Liver (tissue), 9 donors: ENCODE measurements around the gene CNTN1. TPM values are rescaled to one million over a fixed set of nuclear protein-coding genes. Genes with fewer than 3 reads are reported as not detected.

Experiments
- DNase-seq: peaks from one replicate; pipeline ENCODE4 v3.0.0-alpha.2; 2017; ENCODE audit warnings: low spot score
- H3K27ac ChIP-seq, 2 donors: one replicate each; pipeline ENCODE4 v1.7.0; 2013; ENCODE audit warnings: inconsistent platforms in 2 of 2, low read length in 2 of 2, control low read depth in 1 of 2, low read depth in 1 of 2, mild to moderate bottlenecking in 1 of 2
- H3K27me3 ChIP-seq, 4 donors: one replicate each; pipeline versions ENCODE4 v1.6.1 to v1.7.0; 2013; ENCODE audit warnings: low read length in 3 of 4, inconsistent platforms in 1 of 4, mild to moderate bottlenecking in 1 of 4, moderate library complexity in 1 of 4; ENCODE audit not compliant: control insufficient read depth in 4 of 4, insufficient read depth in 4 of 4
- H3K36me3 ChIP-seq, 4 donors: one replicate each; pipeline versions ENCODE4 v1.6.1 to v1.7.0; 2013; ENCODE audit warnings: low read length in 3 of 4, mild to moderate bottlenecking in 3 of 4, low read depth in 1 of 4, moderate library complexity in 1 of 4; ENCODE audit not compliant: control insufficient read depth in 4 of 4, insufficient read depth in 3 of 4
- H3K4me1 ChIP-seq, 4 donors: one replicate each; pipeline versions ENCODE4 v1.6.1 to v1.7.0; 2013; ENCODE audit warnings: low read length in 3 of 4, mild to moderate bottlenecking in 3 of 4, moderate library complexity in 1 of 4; ENCODE audit not compliant: control insufficient read depth in 4 of 4, insufficient read depth in 4 of 4
- H3K4me3 ChIP-seq, 3 donors: one replicate each; pipeline versions ENCODE4 v1.6.1 to v1.7.0; 2013; ENCODE audit warnings: low read length in 3 of 3, control low read depth in 1 of 3, low read depth in 1 of 3, mild to moderate bottlenecking in 1 of 3
- H3K9ac ChIP-seq, 2 donors: one replicate each; pipeline ENCODE4 v1.7.0; 2013; ENCODE audit warnings: low read length in 2 of 2, mild to moderate bottlenecking in 2 of 2, moderate library complexity in 2 of 2, control low read depth in 1 of 2, low read depth in 1 of 2
- H3K9me3 ChIP-seq, 4 donors: one replicate each; pipeline versions ENCODE4 v1.6.1 to v1.7.0; 2013; ENCODE audit warnings: low read length in 3 of 4; ENCODE audit not compliant: control insufficient read depth in 4 of 4
- EGR1 ChIP-seq, 2 donors: IDR thresholded peaks; 2 replicates each; pipeline ENCODE4 v1.6.1; 2016 to 2018; ENCODE audit warnings: antibody characterized with exemption in 2 of 2, low read depth in 2 of 2
- FOXA1 ChIP-seq: IDR thresholded peaks from 2 replicates; pipeline ENCODE4 v1.6.1; 2016; ENCODE audit warnings: antibody characterized with exemption
- FOXA2 ChIP-seq: IDR thresholded peaks from 2 replicates; pipeline ENCODE4 v1.6.1; 2016; ENCODE audit warnings: antibody characterized with exemption
- GABPA ChIP-seq, 2 donors: IDR thresholded peaks in 1 of 2; conservative IDR thresholded peaks in 1 of 2; 2 replicates each; pipeline ENCODE4 v1.6.1; 2016; ENCODE audit warnings: antibody characterized with exemption in 2 of 2, mild to moderate bottlenecking in 1 of 2, moderate library complexity in 1 of 2
- HNF4A ChIP-seq, 2 donors: conservative IDR thresholded peaks; 2 replicates each; pipeline ENCODE4 v1.6.1; 2016; ENCODE audit warnings: antibody characterized with exemption in 2 of 2, mild to moderate bottlenecking in 2 of 2
- HNF4G ChIP-seq: IDR thresholded peaks from 2 replicates; pipeline ENCODE4 v1.6.1; 2016; ENCODE audit warnings: antibody characterized with exemption
- JUND ChIP-seq, 2 donors: IDR thresholded peaks; 2 replicates each; pipeline ENCODE4 v1.6.1; 2016; ENCODE audit warnings: antibody characterized with exemption in 2 of 2
- NR2F2 ChIP-seq: IDR thresholded peaks from 2 replicates; pipeline ENCODE4 v1.6.1; 2016; ENCODE audit warnings: antibody characterized with exemption
- RAD21 ChIP-seq, 2 donors: IDR thresholded peaks; 2 replicates each; pipeline ENCODE4 v1.6.1; 2016; ENCODE audit warnings: antibody characterized with exemption in 2 of 2, mild to moderate bottlenecking in 2 of 2
- RXRA ChIP-seq, 2 donors: IDR thresholded peaks; 2 replicates each; pipeline ENCODE4 v1.6.1; 2017 to 2018; ENCODE audit warnings: antibody characterized with exemption in 2 of 2, mild to moderate bottlenecking in 1 of 2
- SP1 ChIP-seq: IDR thresholded peaks from 2 replicates; pipeline ENCODE4 v1.6.1; 2018; ENCODE audit warnings: antibody characterized with exemption, mild to moderate bottlenecking
- TAF1 ChIP-seq: conservative IDR thresholded peaks from 2 replicates; pipeline ENCODE4 v1.6.1; 2016; ENCODE audit warnings: antibody characterized with exemption, mild to moderate bottlenecking
- YY1 ChIP-seq: IDR thresholded peaks from 2 replicates; pipeline ENCODE4 v1.6.1; 2016; ENCODE audit warnings: antibody characterized with exemption, mild to moderate bottlenecking
- WGBS: extraction: QIAGEN DNeasy Blood & Tissue Kit; methylation state at CpG from one replicate; pipeline ENCODE4 v1.1.7; 2013; 5-methylcytosine and 5-hydroxymethylcytosine counted together
- polyA plus RNA-seq, 2 donors: library from polyadenylated mRNA; stranded (reverse) in 1 of 2; unstranded in 1 of 2; fragments of 200-250 nt in 1 of 2; fragments of >200 nt in 1 of 2; fragmentation: Nextera tagmentation in 1 of 2; extraction: Ambion mirVana in 1 of 2; gene quantifications; one replicate each; pipeline versions ENCODE4 v1.2.1 to v1.2.3, GENCODE V29; 2013 to 2015
- total RNA-seq, 2 donors: library from RNA; depleted of rRNA; stranded (reverse); fragments of >200 nt; gene quantifications; one replicate each; pipeline ENCODE4 v1.2.3, GENCODE V29; 2014
- TF ChIP-seq, protein P1 (sequence below): fragments of 150-350 bp; IDR thresholded peaks from 2 replicates; pipeline ENCODE4 v1.5.1; 2017; ENCODE audit warnings: improper control_type of control experiment, low read depth, low read length; ENCODE audit not compliant: missing input control
- TF ChIP-seq, protein P2 (sequence below): IDR thresholded peaks from 2 replicates; pipeline ENCODE4 v1.6.1; 2016; ENCODE audit warnings: antibody characterized with exemption
- TF ChIP-seq, protein P3 (sequence below): IDR thresholded peaks from 2 replicates; pipeline ENCODE4 v1.6.1; 2016; ENCODE audit warnings: antibody characterized with exemption, mild to moderate bottlenecking
- TF ChIP-seq, protein P4 (sequence below): IDR thresholded peaks from 2 replicates; pipeline ENCODE4 v1.6.1; 2016; ENCODE audit warnings: antibody characterized with exemption
- donor health status: healthy.
- donor health status: healthy.
- donor health status: healthy.
- donor health status: healthy.
- donor health status: healthy.

The CNTN1 gene
- total and polyA plus RNA-seq, 4 donors = 0.03 to 1.2 (median 0.43) TPM

DNA sequence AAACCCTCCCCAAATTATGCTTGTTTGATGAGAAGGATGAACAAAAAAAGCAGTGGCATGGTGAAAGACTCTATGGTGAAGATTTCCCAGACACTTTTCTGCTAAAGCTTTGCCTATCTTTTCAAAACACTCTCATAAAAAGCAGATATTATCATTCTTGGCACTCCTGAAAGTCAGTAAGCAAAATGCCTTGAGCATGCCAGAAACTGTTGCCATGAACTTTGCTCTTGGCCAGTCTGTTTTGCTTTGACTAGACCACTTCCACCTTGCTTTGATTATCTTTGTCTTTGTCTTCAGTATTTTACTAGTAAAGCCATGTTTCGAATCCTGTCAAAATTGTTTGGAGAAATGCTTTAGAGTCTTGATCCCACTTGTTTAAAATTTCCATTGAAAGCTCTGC, 110.4 kb downstream of the CNTN1 start:
- TF ChIP-seq, protein P1, sequence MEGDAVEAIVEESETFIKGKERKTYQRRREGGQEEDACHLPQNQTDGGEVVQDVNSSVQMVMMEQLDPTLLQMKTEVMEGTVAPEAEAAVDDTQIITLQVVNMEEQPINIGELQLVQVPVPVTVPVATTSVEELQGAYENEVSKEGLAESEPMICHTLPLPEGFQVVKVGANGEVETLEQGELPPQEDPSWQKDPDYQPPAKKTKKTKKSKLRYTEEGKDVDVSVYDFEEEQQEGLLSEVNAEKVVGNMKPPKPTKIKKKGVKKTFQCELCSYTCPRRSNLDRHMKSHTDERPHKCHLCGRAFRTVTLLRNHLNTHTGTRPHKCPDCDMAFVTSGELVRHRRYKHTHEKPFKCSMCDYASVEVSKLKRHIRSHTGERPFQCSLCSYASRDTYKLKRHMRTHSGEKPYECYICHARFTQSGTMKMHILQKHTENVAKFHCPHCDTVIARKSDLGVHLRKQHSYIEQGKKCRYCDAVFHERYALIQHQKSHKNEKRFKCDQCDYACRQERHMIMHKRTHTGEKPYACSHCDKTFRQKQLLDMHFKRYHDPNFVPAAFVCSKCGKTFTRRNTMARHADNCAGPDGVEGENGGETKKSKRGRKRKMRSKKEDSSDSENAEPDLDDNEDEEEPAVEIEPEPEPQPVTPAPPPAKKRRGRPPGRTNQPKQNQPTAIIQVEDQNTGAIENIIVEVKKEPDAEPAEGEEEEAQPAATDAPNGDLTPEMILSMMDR = no peak
- TF ChIP-seq RAD21 (IDR thresholded peaks at IDR 0.05) (no peak), GABPA (IDR thresholded peaks at IDR 0.05 in 1 of 2, conservative IDR thresholded peaks at IDR 0.05 in 1 of 2) (no peak), HNF4A (conservative IDR thresholded peaks at IDR 0.05) (peak in 1 of 2 donors; percentile 32)
- no peaks in the 10 kb centered on the region for H3K4me1 ChIP-seq
- no peaks in the 10 kb centered on the region for H3K27me3 ChIP-seq
- WGBS = 51% methylated on average over 1 of the region's 1 CpG
- no peaks in the 10 kb centered on the region for H3K9me3 ChIP-seq
- no peak overlapping the region for H3K9ac ChIP-seq
- no peaks in the 10 kb centered on the region for H3K36me3 ChIP-seq
- H3K4me3 ChIP-seq = no peak overlapping the region
- no peak overlapping the region for H3K27ac ChIP-seq
- no peak for DNase-seq

DNA sequence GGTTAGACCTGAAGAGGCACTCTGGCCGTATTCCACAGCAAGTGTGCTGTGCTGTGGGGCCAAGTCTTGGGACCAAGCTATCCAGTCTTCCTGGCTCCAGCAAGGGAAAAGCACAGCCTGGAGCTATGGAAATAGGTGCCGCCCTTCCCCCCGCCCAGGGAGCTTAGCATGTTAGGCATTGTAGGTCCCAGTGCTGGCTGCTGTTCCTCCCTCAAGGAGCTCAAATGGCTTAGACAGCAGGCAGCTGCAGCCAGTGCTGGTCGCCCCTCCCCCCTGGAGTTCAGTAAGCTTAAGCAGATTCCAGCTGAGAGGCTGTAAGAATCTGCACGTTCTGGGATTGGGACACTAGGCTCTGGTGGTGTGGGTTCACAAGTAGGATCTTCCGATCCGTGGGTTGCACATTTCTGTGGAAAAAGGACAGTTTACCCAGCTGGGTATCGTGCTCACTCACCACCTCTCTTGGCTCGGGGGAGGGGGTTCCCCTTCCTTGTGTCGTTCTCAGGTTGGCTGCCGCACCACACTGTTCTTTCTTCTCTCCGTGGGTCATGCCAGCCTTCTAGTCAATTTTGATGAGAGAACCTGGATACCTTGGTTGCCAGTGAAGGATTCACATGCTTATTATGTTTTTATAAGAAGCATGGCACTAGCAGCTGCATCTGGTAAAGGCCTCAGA, 127.3 kb downstream of the CNTN1 start:
- H3K4me3 ChIP-seq = no peak overlapping the region
- DNase-seq = no peak

DNA sequence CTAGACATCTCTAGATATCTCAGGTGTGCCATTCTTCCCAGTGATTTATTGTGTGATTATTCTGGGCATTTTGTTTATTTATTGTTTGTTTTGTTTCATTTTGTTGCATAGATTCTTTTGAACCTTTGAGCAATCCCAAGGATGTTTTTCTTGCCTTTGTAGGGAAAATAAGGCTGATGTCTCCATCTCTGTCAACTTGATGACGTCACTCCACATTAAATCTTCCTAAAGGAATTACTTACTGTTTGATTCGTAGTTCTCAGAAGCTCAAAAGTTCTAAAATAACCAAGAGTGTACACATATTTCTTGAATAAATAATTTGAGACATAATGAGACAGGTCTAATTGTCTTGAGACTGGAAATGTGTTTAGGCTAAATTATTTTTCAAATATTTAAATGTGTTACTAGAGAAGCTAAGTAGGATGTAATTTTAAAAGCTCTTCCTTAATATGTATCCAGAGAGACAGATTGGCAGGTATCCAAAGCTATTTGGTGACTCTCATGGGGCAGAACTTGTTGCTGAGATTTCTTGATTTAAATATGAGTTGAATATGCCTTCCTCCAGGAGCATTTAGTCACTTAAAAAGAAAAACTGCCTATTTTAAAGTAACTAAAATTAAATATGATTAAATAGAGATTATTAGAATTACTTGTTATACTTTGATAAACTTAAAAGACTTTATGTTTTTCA, 128.7 kb downstream of the CNTN1 start:
- Histone ChIP-seq H3K36me3 (no peaks in the 10 kb centered on the region), H3K9ac (no peak overlapping the region), H3K4me1 (no peaks in the 10 kb centered on the region), H3K4me3 (no peak overlapping the region), H3K27me3 (no peaks in the 10 kb centered on the region), H3K9me3 (no peaks in the 10 kb centered on the region), H3K27ac (no peak overlapping the region)
- DNase-seq = no peak
- WGBS = 22% methylated on average over 2 of the region's 2 CpGs
- TF ChIP-seq, protein P1 = no peak
- TF ChIP-seq YY1 (no peak), HNF4A (conservative IDR thresholded peaks at IDR 0.05) (no peak), JUND (IDR thresholded peaks at IDR 0.05) (no peak), HNF4G (no peak), SP1 (no peak), RAD21 (IDR thresholded peaks at IDR 0.05) (no peak), FOXA1 (no peak), RXRA (IDR thresholded peaks at IDR 0.05) (no peak), TAF1 (no peak), NR2F2 (no peak), GABPA (IDR thresholded peaks at IDR 0.05 in 1 of 2, conservative IDR thresholded peaks at IDR 0.05 in 1 of 2) (no peak), FOXA2 (no peak)
- TF ChIP-seq, protein P2, sequence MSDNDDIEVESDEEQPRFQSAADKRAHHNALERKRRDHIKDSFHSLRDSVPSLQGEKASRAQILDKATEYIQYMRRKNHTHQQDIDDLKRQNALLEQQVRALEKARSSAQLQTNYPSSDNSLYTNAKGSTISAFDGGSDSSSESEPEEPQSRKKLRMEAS = no peak
- TF ChIP-seq, protein P3, sequence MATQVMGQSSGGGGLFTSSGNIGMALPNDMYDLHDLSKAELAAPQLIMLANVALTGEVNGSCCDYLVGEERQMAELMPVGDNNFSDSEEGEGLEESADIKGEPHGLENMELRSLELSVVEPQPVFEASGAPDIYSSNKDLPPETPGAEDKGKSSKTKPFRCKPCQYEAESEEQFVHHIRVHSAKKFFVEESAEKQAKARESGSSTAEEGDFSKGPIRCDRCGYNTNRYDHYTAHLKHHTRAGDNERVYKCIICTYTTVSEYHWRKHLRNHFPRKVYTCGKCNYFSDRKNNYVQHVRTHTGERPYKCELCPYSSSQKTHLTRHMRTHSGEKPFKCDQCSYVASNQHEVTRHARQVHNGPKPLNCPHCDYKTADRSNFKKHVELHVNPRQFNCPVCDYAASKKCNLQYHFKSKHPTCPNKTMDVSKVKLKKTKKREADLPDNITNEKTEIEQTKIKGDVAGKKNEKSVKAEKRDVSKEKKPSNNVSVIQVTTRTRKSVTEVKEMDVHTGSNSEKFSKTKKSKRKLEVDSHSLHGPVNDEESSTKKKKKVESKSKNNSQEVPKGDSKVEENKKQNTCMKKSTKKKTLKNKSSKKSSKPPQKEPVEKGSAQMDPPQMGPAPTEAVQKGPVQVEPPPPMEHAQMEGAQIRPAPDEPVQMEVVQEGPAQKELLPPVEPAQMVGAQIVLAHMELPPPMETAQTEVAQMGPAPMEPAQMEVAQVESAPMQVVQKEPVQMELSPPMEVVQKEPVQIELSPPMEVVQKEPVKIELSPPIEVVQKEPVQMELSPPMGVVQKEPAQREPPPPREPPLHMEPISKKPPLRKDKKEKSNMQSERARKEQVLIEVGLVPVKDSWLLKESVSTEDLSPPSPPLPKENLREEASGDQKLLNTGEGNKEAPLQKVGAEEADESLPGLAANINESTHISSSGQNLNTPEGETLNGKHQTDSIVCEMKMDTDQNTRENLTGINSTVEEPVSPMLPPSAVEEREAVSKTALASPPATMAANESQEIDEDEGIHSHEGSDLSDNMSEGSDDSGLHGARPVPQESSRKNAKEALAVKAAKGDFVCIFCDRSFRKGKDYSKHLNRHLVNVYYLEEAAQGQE = no peak
- TF ChIP-seq, protein P4, sequence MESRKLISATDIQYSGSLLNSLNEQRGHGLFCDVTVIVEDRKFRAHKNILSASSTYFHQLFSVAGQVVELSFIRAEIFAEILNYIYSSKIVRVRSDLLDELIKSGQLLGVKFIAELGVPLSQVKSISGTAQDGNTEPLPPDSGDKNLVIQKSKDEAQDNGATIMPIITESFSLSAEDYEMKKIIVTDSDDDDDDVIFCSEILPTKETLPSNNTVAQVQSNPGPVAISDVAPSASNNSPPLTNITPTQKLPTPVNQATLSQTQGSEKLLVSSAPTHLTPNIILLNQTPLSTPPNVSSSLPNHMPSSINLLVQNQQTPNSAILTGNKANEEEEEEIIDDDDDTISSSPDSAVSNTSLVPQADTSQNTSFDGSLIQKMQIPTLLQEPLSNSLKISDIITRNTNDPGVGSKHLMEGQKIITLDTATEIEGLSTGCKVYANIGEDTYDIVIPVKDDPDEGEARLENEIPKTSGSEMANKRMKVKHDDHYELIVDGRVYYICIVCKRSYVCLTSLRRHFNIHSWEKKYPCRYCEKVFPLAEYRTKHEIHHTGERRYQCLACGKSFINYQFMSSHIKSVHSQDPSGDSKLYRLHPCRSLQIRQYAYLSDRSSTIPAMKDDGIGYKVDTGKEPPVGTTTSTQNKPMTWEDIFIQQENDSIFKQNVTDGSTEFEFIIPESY = no peak

More for the DNA sequence above, 127.3 kb downstream of the CNTN1 start:
- Histone ChIP-seq H3K9ac (no peak overlapping the region), H3K36me3 (no peaks in the 10 kb centered on the region), H3K27me3 (no peaks in the 10 kb centered on the region), H3K27ac (no peak overlapping the region), H3K9me3 (no peaks in the 10 kb centered on the region), H3K4me1 (no peaks in the 10 kb centered on the region)
- 41% methylated on average over 12 of the region's 12 CpGs for WGBS
- no peak for TF ChIP-seq FOXA1
- no peak for TF ChIP-seq SP1
- no peak for TF ChIP-seq YY1
- no peak for TF ChIP-seq EGR1 (IDR thresholded peaks at IDR 0.05; ENCODE audit: low read depth in 2 of 2)
- TF ChIP-seq TAF1 = no peak
